Spleen (tissue), 11 donors: Measurements from ENCODE around the gene SNRPN. TPM values are rescaled to one million over a fixed set of nuclear protein-coding genes. Genes with fewer than 3 reads are reported as not detected.

Source experiments
- DNase-seq: peaks from one replicate; pipeline ENCODE4 v3.0.0-alpha.2; 2020
- H3K27ac ChIP-seq, 8 donors: fragments of 200-600 bp; sonication (generic) in 7 of 8; 1 replicate in 4 of 8; 2 replicates in 4 of 8; pipeline versions ENCODE4 v1.5.0 to v1.8.0; 2016 to 2021; ENCODE audit warnings: inconsistent platforms in 4 of 8, mild to moderate bottlenecking in 4 of 8, moderate library complexity in 1 of 8
- H3K27me3 ChIP-seq, 7 donors: fragments of 200-600 bp; sonication (generic) in 6 of 7; replicated peaks in 1 of 7; 1 replicate in 4 of 7; 2 replicates in 3 of 7; pipeline versions ENCODE4 v1.5.0 to v1.8.0; 2016 to 2021; ENCODE audit warnings: inconsistent platforms in 3 of 7, mild to moderate bottlenecking in 1 of 7
- H3K36me3 ChIP-seq, 6 donors: fragments of 200-600 bp; sonication (generic) in 5 of 6; 1 replicate in 4 of 6; 2 replicates in 2 of 6; pipeline versions ENCODE4 v1.5.0 to v1.8.0; 2016 to 2021; ENCODE audit warnings: inconsistent platforms in 2 of 6
- H3K4me1 ChIP-seq, 6 donors: fragments of 200-600 bp; sonication (generic) in 5 of 6; 1 replicate in 3 of 6; 2 replicates in 3 of 6; pipeline versions ENCODE4 v1.5.0 to v1.8.0; 2016 to 2021; ENCODE audit warnings: inconsistent platforms in 3 of 6
- H3K4me3 ChIP-seq, 8 donors: fragments of 200-600 bp; sonication (generic) in 7 of 8; 1 replicate in 4 of 8; 2 replicates in 4 of 8; pipeline versions ENCODE4 v1.5.0 to v1.8.0; 2016 to 2021; ENCODE audit warnings: inconsistent platforms in 4 of 8, mild to moderate bottlenecking in 4 of 8, moderate library complexity in 2 of 8
- H3K9me3 ChIP-seq, 8 donors: fragments of 200-600 bp; sonication (generic) in 7 of 8; 1 replicate in 4 of 8; 2 replicates in 4 of 8; pipeline versions ENCODE4 v1.5.0 to v1.8.0; 2016 to 2021; ENCODE audit warnings: inconsistent platforms in 4 of 8
- POLR2A ChIP-seq, 3 donors: fragments of 450-650 bp; IDR thresholded peaks; one replicate each; pipeline ENCODE4 v1.5.1; 2017; ENCODE audit warnings: antibody characterized with exemption in 3 of 3, mild to moderate bottlenecking in 1 of 3
- POLR2AphosphoS5 ChIP-seq, 3 donors: sonication (generic); formaldehyde crosslinking; IDR thresholded peaks; one replicate each; pipeline ENCODE4 v1.5.1; 2017; ENCODE audit warnings: antibody characterized with exemption in 3 of 3
- WGBS, 5 donors: extraction: QIAGEN DNeasy Blood & Tissue Kit in 3 of 5; methylation state at CpG; one replicate each; pipeline versions ENCODE4 v1.1.5 to v1.1.7; 2013 to 2018; 5-methylcytosine and 5-hydroxymethylcytosine counted together
- intact Hi-C: fragments of 100-400 bp; cut with DNase I; formaldehyde crosslinking; loops from one replicate; pipeline ENCODE4 v1.15.0; 2023; ENCODE audit warnings: low total_unique reads
- polyA plus RNA-seq, 3 donors: library from polyadenylated mRNA; stranded (reverse); fragments of 200-250 nt; gene quantifications; one replicate each; pipeline ENCODE4 v1.2.1, GENCODE V29; 2013
- small RNA-seq, 4 donors: library from RNA; depleted of rRNA; stranded (forward); fragments of <200 nt; gene quantifications; one replicate each; pipeline ENCODE3, GENCODE V24; 2016
- total RNA-seq, 7 donors: library from RNA; depleted of rRNA in 3 of 7; stranded (reverse); fragments of >200 nt in 3 of 7; fragmentation: NEBNext Ultra II Directional in 4 of 7; extraction: Animal tissue kit (Norgen Biotek cat#: 25700) in 4 of 7; gene quantifications; one replicate each; pipeline versions ENCODE4 v1.1.0 to v1.2.1, GENCODE V29; 2016 to 2021
- TF ChIP-seq, protein P1 (sequence below), 11 experiments: fragments of 200-600 bp in 7 of 11; fragments of 450-650 bp in 4 of 11; sonication (generic) in 4 of 11; IDR thresholded peaks in 8 of 11; conservative IDR thresholded peaks in 3 of 11; 1 replicate in 7 of 11; 2 replicates in 4 of 11; pipeline versions ENCODE4 v1.4.0 to v1.8.0; 2016 to 2021; ENCODE audit warnings: antibody characterized with exemption in 11 of 11, inconsistent platforms in 4 of 11, mild to moderate bottlenecking in 1 of 11
- donor health status: healthy with polysubstance abuse.
- donor health status: DM: no; HTN: no; CAD: no; lungs with moderate emphysema.
- donor health status: DM: no; HTN: no; CAD: no.
- donor health status: Bipolar disorder and iron deficiency.
- donor health status: healthy.
- donor health status: DM: no; HTN: no; CAD: no.
- donor health status: DM: yes; HTN: yes; CAD: no.

The SNRPN gene
- total and polyA plus RNA-seq, 10 donors, result 63.8 to 150 (median 99.0) TPM

DNA sequence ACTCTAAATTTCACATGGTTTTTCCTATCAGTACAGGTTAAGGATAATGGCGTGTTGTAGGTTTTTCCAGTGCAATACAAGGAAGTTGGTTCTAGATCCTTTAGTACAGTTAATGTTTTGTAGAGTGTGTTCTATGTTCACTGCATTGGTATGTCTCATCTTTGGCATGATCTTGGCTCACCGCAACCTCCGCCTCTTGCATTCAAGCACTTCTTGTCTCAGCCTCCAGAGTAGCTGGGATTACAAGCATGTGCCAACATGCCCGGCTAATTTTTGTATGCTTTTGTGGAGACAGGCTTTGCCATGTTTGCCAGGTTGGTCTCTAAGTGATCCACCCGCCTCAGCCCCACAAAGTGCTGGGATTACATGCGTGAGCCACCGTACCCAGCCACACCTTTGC lies 30.4 kb downstream of the SNRPN start:
- 91 to 95% (median 93%) methylated on average over 7 of the region's 7 CpGs for whole genome bisulfite sequencing, 5 donors
- intact Hi-C loops, result no loop called here

DNA sequence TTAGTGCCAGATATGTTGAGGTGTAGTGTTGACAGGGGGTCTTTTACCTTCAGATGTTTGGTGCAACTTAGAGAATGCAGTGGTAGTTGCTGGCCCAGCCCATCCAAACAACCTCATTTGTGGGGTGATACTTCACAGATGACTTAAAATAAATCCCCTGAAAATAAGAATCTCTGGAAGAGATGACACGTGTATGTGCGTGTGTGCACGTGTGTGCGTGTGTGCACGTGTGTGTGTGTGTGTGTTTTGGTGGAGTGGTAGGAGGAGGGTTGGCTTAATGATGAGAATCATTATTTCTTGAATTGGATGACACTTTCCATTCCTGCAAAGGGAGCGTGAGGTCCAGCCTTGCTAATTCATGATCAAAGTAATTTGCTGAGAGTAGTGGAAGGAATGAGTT lies 31.9 kb downstream of the SNRPN start:
- H3K27me3 ChIP-seq, result no peaks in the 10 kb centered on the region
- TF ChIP-seq POLR2A (IDR thresholded peaks at IDR 0.05) (no peak), POLR2AphosphoS5 (IDR thresholded peaks at IDR 0.05) (no peak)
- TF ChIP-seq, protein P1, sequence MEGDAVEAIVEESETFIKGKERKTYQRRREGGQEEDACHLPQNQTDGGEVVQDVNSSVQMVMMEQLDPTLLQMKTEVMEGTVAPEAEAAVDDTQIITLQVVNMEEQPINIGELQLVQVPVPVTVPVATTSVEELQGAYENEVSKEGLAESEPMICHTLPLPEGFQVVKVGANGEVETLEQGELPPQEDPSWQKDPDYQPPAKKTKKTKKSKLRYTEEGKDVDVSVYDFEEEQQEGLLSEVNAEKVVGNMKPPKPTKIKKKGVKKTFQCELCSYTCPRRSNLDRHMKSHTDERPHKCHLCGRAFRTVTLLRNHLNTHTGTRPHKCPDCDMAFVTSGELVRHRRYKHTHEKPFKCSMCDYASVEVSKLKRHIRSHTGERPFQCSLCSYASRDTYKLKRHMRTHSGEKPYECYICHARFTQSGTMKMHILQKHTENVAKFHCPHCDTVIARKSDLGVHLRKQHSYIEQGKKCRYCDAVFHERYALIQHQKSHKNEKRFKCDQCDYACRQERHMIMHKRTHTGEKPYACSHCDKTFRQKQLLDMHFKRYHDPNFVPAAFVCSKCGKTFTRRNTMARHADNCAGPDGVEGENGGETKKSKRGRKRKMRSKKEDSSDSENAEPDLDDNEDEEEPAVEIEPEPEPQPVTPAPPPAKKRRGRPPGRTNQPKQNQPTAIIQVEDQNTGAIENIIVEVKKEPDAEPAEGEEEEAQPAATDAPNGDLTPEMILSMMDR (IDR thresholded peaks at IDR 0.05 in 8 of 11, conservative IDR thresholded peaks at IDR 0.05 in 3 of 11), result no peak
- no peak overlapping the region for H3K27ac ChIP-seq
- H3K36me3 ChIP-seq, result peaks cover 5 to 98% (median 73%) of the 10 kb centered on the region in 6 donors
- intact Hi-C loops, result no loop called here
- WGBS, 5 donors, result 84 to 94% (median 89%) methylated on average over 5 to 6 of the region's 6 CpGs
- peaks cover 3 to 100% (median 98%) of the 10 kb centered on the region in 8 donors for H3K9me3 ChIP-seq
- H3K4me1 ChIP-seq, result no peaks in the 10 kb centered on the region
- no peak overlapping the region for H3K4me3 ChIP-seq
- no peak for DNase-seq

More for the DNA sequence above, 30.4 kb downstream of the SNRPN start:
- no peak for DNase-seq
- Histone ChIP-seq H3K4me1 (no peaks in the 10 kb centered on the region), H3K4me3 (no peak overlapping the region), H3K36me3 (peaks cover 5 to 100% (median 86%) of the 10 kb centered on the region in 6 donors), H3K27ac (no peak overlapping the region), H3K27me3 (no peaks in the 10 kb centered on the region), H3K9me3 (peaks cover 3 to 100% (median 98%) of the 10 kb centered on the region in 8 donors)
- TF ChIP-seq, protein P1 (IDR thresholded peaks at IDR 0.05 in 8 of 11, conservative IDR thresholded peaks at IDR 0.05 in 3 of 11), result no peak
- TF ChIP-seq POLR2A (IDR thresholded peaks at IDR 0.05), result no peak
- no peak for TF ChIP-seq POLR2AphosphoS5 (IDR thresholded peaks at IDR 0.05)

DNA sequence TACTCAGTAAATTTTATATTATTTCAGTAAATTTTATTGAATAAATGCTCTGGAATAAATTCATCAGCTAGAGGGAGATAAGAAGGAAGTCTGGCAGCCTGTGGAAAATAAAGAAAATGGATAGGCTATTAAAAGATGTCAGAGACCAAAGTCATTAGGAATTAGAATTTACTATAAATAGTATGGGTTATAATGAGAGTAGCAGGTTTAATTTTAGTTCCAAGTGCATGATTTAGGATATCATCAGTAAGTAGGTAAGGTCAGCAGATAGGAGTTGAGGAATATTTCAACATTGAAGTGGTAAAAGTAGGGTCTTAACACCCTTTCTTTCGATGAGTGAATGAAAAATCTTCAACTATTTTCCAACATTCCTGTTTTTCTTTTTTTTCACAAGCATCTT lies 64.6 kb downstream of the SNRPN start:
- WGBS, 5 donors, result 53 to 79% (median 70%) methylated on average over 1 of the region's 1 CpG
- Histone ChIP-seq H3K4me3 (no peak overlapping the region), H3K9me3 (peaks cover 0 to 100% (median 100%) of the 10 kb centered on the region in 8 donors), H3K36me3 (peaks cover 0 to 56% (median 39%) of the 10 kb centered on the region in 6 donors), H3K27ac (no peak overlapping the region), H3K4me1 (no peaks in the 10 kb centered on the region), H3K27me3 (no peaks in the 10 kb centered on the region)
- intact Hi-C loops, result no loop called here
- TF ChIP-seq POLR2A (IDR thresholded peaks at IDR 0.05), result no peak
- TF ChIP-seq, protein P1 (IDR thresholded peaks at IDR 0.05 in 8 of 11, conservative IDR thresholded peaks at IDR 0.05 in 3 of 11), result no peak
- no peak for TF ChIP-seq POLR2AphosphoS5 (IDR thresholded peaks at IDR 0.05)
- DNase-seq, result no peak

DNA sequence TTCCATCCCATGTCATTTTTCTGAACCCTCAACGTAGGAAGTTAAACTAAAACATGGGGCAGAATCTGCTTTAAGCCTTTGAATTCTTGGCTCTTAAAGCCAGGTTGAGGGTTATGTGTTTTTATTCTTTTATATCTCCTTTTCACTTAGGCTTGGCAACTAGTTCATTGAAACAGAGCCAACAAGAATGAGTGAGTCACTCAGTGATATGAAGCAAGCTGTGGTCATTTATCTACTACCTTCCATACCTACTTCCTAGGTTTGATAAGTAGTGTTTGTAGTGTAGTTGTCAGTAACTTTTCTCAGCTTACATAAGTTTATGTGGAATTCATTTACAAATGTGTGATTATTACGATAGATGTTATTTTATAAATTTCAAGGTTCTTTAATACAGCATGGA lies 67.4 kb downstream of the SNRPN start:
- Histone ChIP-seq H3K4me1 (no peaks in the 10 kb centered on the region), H3K27me3 (no peaks in the 10 kb centered on the region), H3K27ac (no peak overlapping the region), H3K36me3 (peaks cover 0 to 84% (median 53%) of the 10 kb centered on the region in 6 donors), H3K9me3 (peaks cover 0 to 100% (median 100%) of the 10 kb centered on the region in 8 donors), H3K4me3 (no peak overlapping the region)
- 81 to 89% (median 85%) methylated on average over 2 of the region's 2 CpGs for WGBS, 5 donors
- intact Hi-C loops, result no loop called here
- no peak for DNase-seq
- no peak for TF ChIP-seq POLR2AphosphoS5 (IDR thresholded peaks at IDR 0.05)
- TF ChIP-seq, protein P1 (IDR thresholded peaks at IDR 0.05 in 8 of 11, conservative IDR thresholded peaks at IDR 0.05 in 3 of 11), result no peak
- no peak for TF ChIP-seq POLR2A (IDR thresholded peaks at IDR 0.05)

Small RNA genes within 50 kb of the gene (small RNA-seq; reads per million reads assigned to genes)
- gene AC090602.1 (0 reads per million in 4 donors), gene AC124312.4 (0 reads per million in 4 donors), gene AC124312.5 (0 reads per million in 4 donors)

Other genes with a start within 250 kb of the SNRPN start
- 10 to 100 TPM in 5 of 7 donors, 1 to 10 TPM in 2; 4.8 to 15.9 (median 13.9) TPM for gene SNURF, start within 50 bp of the SNRPN start, total RNA-seq
- gene SNURF, start within 50 bp of the SNRPN start, polyA plus RNA-seq, result 1 to 10 TPM; 2.2 to 7.7 (median 3.2) TPM